Keratinocyte (primary cell): ENCODE measurements around the gene DACH1.

Source experiments
- EZH2 ChIP-seq: IDR thresholded peaks from one replicate; pipeline ENCODE4 v1.6.1; 2012; ENCODE audit warnings: inconsistent platforms, mild to moderate bottlenecking, low read length, moderate library complexity
- TF ChIP-seq, protein P1 (sequence below), 3 experiments: IDR thresholded peaks in 1 of 3; conservative IDR thresholded peaks in 1 of 3; optimal IDR thresholded peaks in 1 of 3; 2 replicates in 2 of 3; 3 replicates in 1 of 3; pipeline versions ENCODE3 to v1.5.1; 2011; ENCODE audit warnings: low read length in 3 of 3, mild to moderate bottlenecking in 3 of 3, moderate library complexity in 2 of 3, control low read depth in 1 of 3, inconsistent platforms in 1 of 3; ENCODE audit not compliant: insufficient read depth in 2 of 3; ENCODE audit errors: extremely low read depth in 1 of 3

DNA sequence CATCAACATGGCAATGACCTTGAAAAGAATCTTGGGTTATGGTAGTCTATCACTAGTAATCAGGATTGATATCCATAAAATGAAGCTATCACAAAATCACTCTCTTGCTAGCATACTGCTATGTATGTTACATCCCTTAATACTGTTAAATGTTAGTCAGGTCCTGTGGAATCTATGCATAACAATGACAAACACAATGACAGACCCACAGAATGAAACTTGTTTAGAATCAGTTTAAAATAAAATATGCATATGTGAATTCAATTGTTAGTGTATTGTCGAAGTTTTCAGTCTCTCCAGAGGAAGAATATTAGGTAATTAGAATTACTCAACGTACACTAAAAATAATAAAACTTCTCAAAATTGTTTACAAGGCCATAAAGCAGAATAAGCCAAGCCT lies 137.6 kb downstream of the DACH1 start:
- TF ChIP-seq, protein P1, sequence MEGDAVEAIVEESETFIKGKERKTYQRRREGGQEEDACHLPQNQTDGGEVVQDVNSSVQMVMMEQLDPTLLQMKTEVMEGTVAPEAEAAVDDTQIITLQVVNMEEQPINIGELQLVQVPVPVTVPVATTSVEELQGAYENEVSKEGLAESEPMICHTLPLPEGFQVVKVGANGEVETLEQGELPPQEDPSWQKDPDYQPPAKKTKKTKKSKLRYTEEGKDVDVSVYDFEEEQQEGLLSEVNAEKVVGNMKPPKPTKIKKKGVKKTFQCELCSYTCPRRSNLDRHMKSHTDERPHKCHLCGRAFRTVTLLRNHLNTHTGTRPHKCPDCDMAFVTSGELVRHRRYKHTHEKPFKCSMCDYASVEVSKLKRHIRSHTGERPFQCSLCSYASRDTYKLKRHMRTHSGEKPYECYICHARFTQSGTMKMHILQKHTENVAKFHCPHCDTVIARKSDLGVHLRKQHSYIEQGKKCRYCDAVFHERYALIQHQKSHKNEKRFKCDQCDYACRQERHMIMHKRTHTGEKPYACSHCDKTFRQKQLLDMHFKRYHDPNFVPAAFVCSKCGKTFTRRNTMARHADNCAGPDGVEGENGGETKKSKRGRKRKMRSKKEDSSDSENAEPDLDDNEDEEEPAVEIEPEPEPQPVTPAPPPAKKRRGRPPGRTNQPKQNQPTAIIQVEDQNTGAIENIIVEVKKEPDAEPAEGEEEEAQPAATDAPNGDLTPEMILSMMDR (optimal IDR thresholded peaks at IDR 0.05 in 1 of 3, IDR thresholded peaks at IDR 0.05 in 1 of 3, conservative IDR thresholded peaks at IDR 0.05 in 1 of 3; ENCODE audit: extremely low read depth in 1 of 3, insufficient read depth in 2 of 3, low read length in 3 of 3): no peak
- no peak for TF ChIP-seq EZH2
